Activated CD4-positive, alpha-beta T cell treated with anti-CD3 and anti-CD28 coated beads, Interleukin-2, Interleukin-4, amounts not matched to agents 100 ng/mL and 50 ng/mL, durations not matched to agents 16 hours and 8 hours (primary cell): Measurements from ENCODE around the gene DKKL1.
"Not testable (repeated sequence)": the region's sequence is repeated elsewhere in the genome, so short reads cannot be mapped to it uniquely, and the experiment has no call there.

Experiments used
- DNase-seq: peaks from one replicate; pipeline ENCODE4 v3.0.0-alpha.2; 2020; ENCODE audit warnings: low spot score

DKKL1 gene

GRCh38 chr19:49362048-49362928 lies 1.4 kb upstream of the DKKL1 start, which contains the start of gene TEAD2:
Gene TEAD2 (minus strand): TSS chr19:49362416. CDS start chr19:49360075, 2,341 bp downstream.
- DNase-seq: no peak

GRCh38 chr19:49362929-49363267 lies 779 bp upstream of the DKKL1 start:
- no peak for DNase-seq

GRCh38 chr19:49364083-49364737 lies 533 bp downstream of the DKKL1 start:
- no peak for DNase-seq

GRCh38 chr19:49366110-49366509 lies 2.4 kb downstream of the DKKL1 start:
- DNase-seq: no peak

- no peak for DNase-seq
Measured at GRCh38 chr19:49368711-49369358, 5.2 kb downstream of the DKKL1 start.

GRCh38 chr19:49371184-49371583 lies 7.5 kb downstream of the DKKL1 start:
- no peak for DNase-seq

- DNase-seq: not testable (repeated sequence)
Measured at GRCh38 chr19:49373174-49373573, 9.5 kb downstream of the DKKL1 start.

GRCh38 chr19:49374665-49375434 lies 11.2 kb downstream of the DKKL1 start:
- no peak for DNase-seq

GRCh38 chr19:49378512-49378911 lies 14.8 kb downstream of the DKKL1 start:
- no peak for DNase-seq

GRCh38 chr19:49380391-49380790 lies 16.7 kb downstream of the DKKL1 start:
- DNase-seq: no peak

GRCh38 chr19:49382639-49383038 lies 19.0 kb downstream of the DKKL1 start:
- DNase-seq: no peak

GRCh38 chr19:49383599-49383998 lies 19.9 kb downstream of the DKKL1 start:
- no peak for DNase-seq

- peak; percentile 53 for DNase-seq
Measured at GRCh38 chr19:49387936-49388372, 24.3 kb downstream of the DKKL1 start, which contains the start of gene KASH5. Gene KASH5 (plus strand): TSS chr19:49388249. CDS start chr19:49390884, 2,635 bp downstream.

- no peak for DNase-seq
Measured at GRCh38 chr19:49389406-49389805, 25.7 kb downstream of the DKKL1 start.

GRCh38 chr19:49390131-49390928 lies 26.7 kb downstream of the DKKL1 start:
- DNase-seq: no peak

GRCh38 chr19:49390929-49391359 lies 27.3 kb downstream of the DKKL1 start:
- no peak for DNase-seq

GRCh38 chr19:49391581-49392399 lies 28.1 kb downstream of the DKKL1 start:
- peak; percentile 79 for DNase-seq

- DNase-seq: no peak
Measured at GRCh38 chr19:49393881-49394280, 30.2 kb downstream of the DKKL1 start.

GRCh38 chr19:49395581-49396407 lies 32.1 kb downstream of the DKKL1 start:
- no peak for DNase-seq
